Sigmoid colon (tissue), 4 donors: Measurements from ENCODE around the gene SLC4A9.

Source experiments
- CTCF ChIP-seq, 4 experiments: fragments of 450-650 bp in 3 of 4; fragments of 200-600 bp in 1 of 4; IDR thresholded peaks; one replicate each; pipeline ENCODE4 v1.5.1; 2016 to 2019; ENCODE audit warnings: antibody characterized with exemption in 4 of 4, mild to moderate bottlenecking in 3 of 4, moderate library complexity in 2 of 4
- POLR2A ChIP-seq, 2 donors: fragments of 450-650 bp; IDR thresholded peaks; one replicate each; pipeline ENCODE4 v1.6.1; 2016; ENCODE audit warnings: antibody characterized with exemption in 2 of 2, mild to moderate bottlenecking in 2 of 2, moderate library complexity in 2 of 2
- POLR2AphosphoS5 ChIP-seq, 4 donors: sonication (generic); formaldehyde crosslinking; IDR thresholded peaks; one replicate each; pipeline ENCODE4 v1.6.1; 2017; ENCODE audit warnings: antibody characterized with exemption in 4 of 4

GRCh38 chr5:140381972-140382371 lies 22.0 kb downstream of the SLC4A9 start:
- TF ChIP-seq CTCF (IDR thresholded peaks at IDR 0.05) (no peak), POLR2A (IDR thresholded peaks at IDR 0.05) (no peak), POLR2AphosphoS5 (IDR thresholded peaks at IDR 0.05) (no peak)
